Measurements from ENCODE around the gene CSMD2. TPM values are rescaled to one million over a fixed set of nuclear protein-coding genes. Genes with fewer than 3 reads are reported as not detected.

CSMD2 gene
- total RNA-seq, 1 donor from 2014 or later, result under 0.01 TPM

DNA sequence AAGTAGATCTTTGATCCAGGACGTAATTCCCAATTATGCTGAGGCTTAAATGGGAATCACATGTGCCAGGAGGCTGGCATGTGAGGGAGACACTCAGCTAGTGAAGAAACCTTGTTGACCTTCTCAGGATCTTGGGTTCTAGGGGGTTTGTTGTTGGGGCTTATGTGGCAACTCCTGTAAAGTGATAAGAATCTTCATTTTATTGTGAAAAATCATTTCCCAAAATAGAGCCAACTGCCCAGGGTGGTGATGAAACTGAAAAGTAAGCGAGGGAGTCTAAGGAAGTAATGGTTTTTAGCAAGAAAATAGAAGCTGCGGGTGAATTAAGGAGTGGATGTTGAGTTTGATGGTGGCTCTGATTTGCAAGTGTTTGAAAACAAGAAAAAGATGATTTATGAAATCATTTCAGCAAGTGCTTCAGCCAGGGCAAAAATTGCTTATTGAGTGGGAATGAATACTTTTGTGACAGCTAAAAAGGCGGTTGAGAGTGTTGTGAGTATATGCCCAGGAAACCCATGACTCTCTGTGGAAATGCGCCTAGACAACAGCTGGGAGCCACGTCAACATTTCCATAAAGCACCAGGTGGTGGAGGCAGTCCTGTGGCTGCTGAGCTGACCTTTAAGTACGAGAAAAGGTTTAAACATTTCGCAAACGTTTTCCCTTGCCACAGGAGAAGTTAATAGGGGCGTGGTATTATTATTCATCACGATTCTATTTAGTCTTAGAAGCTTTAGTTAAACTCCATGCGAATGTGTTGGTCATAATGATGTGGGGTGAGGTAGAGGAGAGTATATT, 198.5 kb downstream of the CSMD2 start:
- no peak for DNase-seq (ENCODE audit: low read depth in 2 of 2)

DNA sequence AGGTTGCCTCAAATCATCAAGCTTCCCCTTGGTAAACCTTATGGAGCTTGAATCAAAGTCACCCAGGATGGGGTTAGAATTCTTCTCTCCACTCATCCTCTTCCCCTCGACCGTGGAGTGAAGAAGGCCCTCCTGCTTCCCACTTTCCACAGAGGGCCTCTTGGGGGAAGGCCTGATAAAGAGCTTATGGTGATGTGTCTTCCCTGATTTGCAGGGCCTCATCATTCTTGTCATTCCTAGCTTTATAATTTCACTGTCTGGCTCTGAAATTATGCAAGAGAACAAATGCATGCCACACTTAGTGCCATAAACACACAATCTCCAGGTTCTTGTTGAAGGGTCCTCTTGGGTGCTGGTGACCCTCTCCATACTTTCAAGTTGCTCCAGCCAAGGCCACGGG, 199.9 kb downstream of the CSMD2 start:
- no peak for DNase-seq (ENCODE audit: low read depth in 2 of 2)

DNA sequence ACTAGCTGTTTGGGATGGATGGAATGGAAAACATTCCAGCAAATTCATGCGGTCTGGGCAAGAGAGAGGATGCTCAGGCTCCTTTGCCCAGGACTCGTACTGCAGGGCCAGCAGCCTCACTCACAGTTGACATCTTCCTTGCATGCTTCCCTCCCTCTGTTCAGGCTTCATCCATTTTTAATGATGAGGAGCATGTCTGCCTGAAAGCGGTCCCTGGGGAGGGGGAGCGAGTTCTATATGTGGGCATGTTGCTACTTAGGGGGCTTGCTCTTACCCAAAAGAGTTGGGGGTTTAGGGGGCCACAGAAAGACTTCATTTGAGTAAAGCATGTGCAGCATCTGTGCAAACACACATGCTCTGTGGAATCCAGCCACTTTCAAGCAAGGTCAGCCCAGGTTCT, 203.0 kb downstream of the CSMD2 start:
- no peak for DNase-seq (ENCODE audit: low read depth in 2 of 2)

DNA sequence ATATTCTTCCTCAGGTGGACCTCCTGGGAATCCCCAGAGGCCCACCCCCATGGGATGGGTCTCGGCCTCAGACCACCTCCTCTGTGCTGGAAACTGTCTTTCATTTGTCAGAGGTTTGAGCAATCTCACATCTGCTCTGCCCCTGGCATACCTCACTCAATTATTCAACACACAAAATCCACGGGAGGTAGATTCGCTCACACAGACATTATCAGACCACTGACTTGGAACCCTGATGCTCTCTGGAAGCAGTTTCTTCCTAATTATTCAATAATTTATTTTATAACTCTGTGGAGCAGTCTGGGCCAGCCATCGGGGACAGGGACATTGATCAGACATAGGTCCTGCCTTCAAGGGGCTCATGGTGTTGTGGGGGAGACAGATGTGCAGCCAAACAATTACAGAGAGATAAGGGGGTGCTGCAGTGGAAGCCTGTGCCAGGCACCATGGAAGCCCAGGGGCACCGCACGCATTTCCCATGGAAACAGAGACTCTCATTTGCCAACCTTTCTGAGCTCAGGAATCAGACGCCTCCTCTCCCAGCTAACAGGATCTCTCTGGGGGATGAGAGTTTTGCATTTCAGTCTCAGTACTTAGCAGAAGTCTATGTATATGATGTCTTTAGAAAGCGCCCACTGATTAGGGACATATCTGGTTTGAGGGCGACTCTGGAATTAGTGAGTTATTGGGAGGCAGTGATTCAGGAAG, 204.7 kb downstream of the CSMD2 start:
- DNase-seq (ENCODE audit: low read depth in 2 of 2), result no peak

DNA sequence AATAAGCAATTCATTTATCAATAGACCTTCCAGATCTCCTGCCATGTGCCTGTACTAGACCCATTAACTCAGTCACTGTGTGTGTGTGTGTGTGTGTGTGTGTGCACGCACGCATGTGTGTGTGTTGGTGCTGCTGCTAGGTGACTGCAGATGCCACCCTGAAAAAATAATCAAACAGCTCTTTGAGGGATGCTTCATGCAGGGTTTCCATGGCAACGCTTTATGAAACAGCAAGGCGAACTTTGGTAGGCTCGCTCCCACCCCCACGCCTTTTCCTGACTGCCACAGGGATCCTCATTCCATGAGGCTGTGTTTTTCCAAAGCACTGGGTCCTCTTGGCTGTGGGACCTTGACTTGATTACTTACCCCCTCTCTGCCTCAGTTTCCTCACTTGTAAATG, 207.2 kb downstream of the CSMD2 start:
- no peak for DNase-seq (ENCODE audit: low read depth in 2 of 2)

DNA sequence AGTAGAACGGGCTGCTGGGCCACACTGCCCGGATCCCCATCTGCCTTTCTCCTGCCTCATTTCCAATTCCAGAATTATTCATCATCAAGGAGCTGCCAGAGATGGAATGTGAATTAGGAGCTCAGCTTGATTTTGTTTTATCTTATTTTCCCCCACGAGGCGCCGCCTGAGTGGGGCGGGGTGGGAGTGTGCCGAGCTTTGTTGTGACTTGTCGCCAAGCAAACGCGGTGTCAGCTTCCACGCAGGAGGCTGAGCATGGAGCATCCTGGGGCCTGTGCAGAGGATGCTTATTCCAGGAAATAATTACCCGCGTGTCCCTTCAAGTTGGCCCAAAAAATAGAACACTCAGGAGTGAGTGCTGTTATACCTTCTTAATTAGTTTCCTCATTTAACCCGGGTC, 209.9 kb downstream of the CSMD2 start:
- no peak for DNase-seq (ENCODE audit: low read depth in 2 of 2)

DNA sequence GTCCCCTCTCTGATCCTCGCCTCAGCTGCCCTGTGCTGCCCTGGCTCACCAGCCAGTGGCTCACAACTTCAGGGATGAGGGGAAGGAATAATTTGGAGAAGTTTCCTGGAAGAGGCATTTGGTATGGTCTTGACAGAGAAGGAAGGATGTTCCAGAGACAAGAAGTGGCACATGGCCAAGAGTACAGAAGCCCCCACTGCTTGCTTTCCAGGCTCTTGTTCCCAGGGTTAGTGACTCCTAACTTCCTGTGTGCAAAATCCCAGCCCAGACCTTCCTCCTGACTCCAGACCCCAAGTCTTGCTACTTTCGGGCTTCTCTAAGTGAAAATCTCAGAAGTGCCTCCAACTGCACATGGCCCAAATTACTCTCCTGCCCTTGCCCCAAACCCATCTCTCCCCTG, 215.5 kb downstream of the CSMD2 start:
- DNase-seq (ENCODE audit: low read depth in 2 of 2), result no peak

DNA sequence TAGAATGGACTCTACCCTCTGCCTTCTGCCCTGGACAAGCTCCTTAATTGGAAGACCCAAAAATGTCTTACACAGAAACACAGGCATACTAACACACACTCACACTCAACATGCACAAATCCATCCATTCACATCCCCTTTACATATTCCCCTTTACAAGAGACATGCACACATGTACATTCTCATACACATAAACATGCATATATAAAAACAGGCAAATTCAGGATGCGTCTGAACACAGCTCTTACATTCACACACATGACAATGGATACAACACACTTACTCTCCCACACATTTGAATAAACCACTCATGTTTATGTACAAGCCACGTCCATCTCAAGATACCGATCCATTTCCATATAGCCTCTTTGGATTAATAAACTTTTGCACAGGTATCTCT, 216.7 kb downstream of the CSMD2 start:
- no peak for DNase-seq (ENCODE audit: low read depth in 2 of 2)

DNA sequence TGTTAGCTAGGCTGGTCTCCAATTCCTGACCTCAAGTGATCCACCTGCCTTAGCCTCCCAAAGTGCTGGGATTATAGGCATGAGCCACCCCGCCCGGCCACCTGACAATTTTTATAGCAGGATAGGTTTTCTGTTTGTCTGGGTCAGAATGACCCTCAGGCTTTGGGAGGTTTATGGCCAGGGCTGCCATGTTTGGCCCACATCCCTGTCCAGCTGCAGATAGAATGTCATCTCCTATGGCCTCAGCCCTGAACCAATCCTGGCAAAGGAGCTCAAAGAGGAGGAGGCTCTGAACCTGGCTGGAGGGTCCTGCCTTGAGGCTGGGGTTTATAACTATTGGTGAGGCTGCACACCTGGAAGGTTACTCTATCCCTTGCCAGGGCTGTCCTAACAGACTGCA, 218.2 kb downstream of the CSMD2 start:
- no peak for DNase-seq (ENCODE audit: low read depth in 2 of 2)

DNA sequence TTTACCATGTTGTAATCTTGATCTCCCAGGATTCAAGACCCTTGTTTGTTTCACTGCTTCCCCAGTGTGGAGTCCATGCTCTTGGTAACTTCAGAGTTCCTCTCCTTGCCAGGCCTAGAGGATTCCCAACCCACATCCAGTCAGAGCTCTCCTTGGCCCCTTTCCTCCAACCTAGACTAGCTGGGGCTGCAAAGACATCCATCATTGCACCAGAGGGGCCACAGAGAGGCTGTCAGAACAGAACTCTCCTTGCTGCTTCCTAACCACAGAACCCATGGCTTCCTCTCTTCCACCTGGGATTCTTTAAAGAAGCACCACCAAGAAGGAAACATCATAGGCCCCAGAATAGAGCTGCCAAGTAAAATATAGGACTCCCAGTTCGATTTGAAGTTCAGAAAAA, 220.2 kb downstream of the CSMD2 start:
- DNase-seq (ENCODE audit: low read depth in 2 of 2), result no peak

DNA sequence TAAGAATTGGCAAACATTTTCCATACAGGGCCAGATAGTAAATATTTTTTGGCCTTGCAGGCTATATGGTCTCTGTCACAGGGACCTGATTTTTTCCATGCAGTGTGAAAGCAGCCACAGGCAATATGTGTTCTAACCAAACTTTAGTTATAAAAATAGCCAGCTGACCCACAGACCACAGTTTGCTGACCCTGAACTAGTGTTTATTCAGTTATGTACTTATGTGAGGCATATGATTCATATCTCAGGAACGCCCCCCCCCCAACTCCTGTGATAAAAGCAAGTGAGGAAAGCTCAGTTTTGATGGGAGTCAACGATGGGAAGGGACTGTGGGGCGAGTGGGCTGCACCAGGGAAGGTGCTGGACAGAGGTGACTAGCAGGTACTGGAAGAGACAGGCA, 221.1 kb downstream of the CSMD2 start:
- DNase-seq (ENCODE audit: low read depth in 2 of 2), result no peak

DNA sequence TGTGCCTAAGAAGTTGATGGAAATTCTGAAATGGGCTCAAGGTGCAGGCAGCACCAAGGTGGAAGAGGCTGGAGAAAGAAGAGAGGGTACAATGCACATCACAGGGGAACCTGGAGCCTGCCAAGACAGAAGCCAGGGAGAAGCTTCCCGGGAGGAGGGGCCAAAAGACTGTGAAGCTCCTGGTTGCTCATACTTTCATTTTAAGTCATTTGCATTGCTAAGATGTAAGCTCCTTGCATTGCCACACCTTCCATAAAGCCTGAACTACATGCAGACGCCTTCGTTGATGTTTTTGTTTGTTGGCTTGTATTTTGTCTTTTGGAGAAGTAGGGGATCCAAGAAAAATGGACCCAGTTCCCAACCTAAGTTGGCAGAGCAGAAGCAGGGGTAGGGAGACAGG, 232.2 kb downstream of the CSMD2 start:
- no peak for DNase-seq (ENCODE audit: low read depth in 2 of 2)

DNA sequence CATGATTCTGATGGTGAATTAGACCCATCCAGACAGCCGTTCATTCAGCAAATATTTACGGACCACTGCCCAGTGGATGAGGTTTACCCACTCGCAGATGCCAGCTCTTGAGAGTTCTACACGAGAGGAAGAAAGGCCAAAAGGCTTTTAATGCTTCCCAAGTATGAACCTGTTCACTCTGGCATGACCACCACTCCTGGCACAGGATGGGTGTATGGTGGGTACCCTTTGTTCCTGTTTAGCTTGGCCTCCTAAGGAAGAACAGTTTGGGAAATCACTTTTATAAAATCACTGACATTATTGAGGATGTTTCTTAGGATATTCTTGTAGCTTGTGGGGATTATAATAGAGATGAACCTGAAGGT, 233.9 kb downstream of the CSMD2 start:
- DNase-seq (ENCODE audit: low read depth in 2 of 2), result no peak

DNA sequence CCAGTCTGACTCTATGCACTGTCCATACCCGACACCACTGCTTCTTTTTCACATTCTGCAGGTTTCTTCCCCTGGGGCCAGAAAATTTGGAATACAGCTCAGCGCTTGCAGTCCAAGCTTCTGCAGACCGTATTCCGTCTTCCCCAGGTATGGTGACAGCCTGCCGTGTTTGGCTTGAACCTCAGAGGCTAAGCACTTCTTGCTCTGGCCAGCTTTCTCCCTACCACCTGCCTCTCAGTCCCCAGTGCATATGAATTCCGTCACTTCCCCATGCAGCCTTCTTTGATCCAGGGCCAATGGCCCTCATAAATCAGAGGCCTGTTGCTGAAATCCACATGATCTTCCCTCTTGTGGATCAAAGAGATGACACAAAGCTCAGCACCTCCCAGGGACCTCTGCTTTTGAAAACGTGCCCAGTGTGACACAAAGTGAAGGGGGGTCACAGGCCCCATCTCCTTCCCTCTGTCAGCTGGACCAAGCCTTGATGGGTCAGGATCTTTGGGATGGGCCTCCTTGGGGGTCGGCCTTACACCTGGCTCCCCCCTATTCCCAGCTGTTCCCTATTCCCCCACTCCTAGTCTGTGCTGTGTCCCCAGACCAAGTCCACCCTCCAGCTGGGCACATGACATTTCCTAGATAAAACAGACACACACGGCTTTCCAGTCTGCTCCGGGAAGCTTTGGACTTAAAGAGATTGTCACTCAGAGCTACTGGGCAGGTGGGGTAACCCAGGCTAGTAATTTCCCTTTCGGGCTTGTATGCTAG, 234.5 kb downstream of the CSMD2 start:
- no peak for DNase-seq (ENCODE audit: low read depth in 2 of 2)

DNA sequence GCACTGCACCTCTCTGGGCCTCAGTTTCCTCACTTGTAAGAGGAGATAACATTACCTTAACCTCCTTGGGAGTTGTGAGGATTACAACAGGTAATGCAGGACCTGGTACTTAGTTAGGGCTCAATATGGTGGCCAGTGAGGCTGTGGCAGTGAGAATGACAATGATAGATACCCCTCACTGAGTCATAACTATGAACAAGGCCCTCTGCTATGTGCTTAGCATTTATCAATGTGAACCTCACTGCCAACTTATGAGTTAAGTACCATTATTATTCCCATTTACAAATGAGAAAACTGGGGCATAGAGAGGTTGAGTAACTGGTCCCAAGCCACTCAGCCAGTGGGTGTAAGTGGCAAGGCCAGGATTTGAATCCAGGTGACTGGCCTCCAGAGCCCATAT, 236.8 kb downstream of the CSMD2 start:
- DNase-seq (ENCODE audit: low read depth in 2 of 2), result no peak

DNA sequence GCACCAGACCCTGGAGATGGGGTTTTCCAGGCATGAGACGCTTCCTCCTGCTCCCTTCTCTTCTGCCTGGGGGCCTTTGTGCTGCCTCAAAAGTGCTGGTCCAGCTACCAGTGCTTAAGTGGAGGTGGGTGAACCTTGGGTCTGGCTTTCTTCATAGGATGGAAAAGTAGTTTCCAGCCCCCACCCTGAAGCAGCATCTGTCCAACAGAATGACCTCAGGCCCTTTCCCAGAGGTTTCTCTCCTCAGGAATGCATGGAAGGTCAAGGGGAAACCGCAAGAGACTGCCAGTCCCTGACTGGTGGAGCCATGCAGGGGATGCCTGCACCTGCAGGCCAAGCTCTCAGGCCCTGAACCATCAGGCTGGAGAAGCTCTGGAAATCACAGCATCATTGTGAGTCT, 237.3 kb downstream of the CSMD2 start:
- no peak for DNase-seq (ENCODE audit: low read depth in 2 of 2)

DNA sequence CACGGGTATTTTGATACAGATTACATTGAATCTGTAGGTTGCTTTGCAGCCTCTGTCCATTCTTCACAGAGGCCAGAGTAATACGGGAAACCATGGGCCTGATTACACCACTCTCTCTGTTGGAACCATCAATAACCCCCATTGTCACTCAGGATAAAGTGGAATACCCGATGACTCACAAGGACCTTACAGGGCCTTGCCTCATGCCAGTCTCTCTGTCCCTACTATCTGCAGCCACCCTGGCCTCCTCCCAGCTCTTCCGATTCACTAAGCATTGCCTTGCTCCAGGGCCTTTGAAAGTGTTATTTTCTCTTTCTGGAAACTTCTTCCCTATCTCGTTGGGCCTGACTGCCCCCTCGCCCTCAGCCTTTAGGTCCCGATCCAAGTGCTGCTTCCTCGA, 239.4 kb downstream of the CSMD2 start:
- DNase-seq (ENCODE audit: low read depth in 2 of 2), result no peak

DNA sequence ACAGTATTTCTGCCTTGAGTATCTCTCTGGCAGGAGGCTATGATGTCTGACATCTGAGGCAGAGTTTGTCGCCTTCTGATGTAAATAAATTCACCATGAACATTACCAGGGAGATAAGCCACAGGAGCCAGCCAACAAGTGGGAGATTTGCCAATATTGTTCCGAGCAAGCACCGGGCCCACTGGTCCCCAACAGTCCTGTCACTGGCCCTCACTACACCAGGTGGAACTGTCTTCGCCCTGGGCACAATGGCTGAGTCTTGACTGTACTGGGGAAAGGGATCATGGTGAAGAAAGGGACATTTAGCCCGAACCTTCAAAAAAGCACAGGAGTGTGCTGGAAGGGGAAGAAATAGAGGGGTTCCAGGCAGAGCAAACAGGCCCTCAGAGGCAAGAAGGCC, 243.7 kb downstream of the CSMD2 start:
- DNase-seq (ENCODE audit: low read depth in 2 of 2), result no peak

DNA sequence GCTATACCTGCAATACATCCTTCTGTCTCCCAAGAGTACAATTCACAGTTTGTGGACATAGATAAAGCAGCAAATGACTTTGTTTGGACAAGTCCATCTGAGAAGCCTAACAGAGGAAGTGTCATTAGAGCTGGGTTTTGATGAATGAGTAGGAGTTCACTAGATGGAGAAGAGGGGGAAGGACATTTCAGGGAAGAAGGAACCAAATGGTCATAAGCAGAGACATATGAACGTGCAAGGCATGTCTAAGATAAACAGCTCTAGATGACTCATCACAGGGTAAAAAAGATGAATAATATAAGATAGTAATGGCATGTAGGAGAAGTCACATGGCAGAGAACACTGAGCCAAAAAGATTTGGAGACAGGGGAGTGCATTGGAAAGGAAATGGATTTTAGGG, 246.7 kb downstream of the CSMD2 start:
- DNase-seq (ENCODE audit: low read depth in 2 of 2), result no peak

DNA sequence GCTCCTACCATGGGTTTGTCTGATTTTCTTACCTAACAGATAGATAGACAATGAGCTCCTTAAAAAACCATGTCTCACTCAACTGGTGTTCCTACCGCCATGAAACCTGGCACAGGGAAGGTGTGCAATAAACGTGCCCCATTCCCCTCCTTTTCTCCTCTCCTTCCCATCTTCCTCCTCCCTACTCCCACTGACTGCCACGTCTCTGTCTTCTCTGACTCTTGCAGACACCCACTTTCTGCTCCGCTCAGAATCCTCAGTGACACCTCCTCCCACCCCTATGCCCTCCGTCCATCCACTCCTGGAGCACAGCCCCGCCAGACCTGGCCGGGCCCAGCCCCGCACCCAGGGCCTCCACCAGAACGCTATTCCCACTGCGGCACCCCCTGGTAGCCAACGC, 248.2 kb downstream of the CSMD2 start:
- no peak for DNase-seq (ENCODE audit: low read depth in 2 of 2)

DNA sequence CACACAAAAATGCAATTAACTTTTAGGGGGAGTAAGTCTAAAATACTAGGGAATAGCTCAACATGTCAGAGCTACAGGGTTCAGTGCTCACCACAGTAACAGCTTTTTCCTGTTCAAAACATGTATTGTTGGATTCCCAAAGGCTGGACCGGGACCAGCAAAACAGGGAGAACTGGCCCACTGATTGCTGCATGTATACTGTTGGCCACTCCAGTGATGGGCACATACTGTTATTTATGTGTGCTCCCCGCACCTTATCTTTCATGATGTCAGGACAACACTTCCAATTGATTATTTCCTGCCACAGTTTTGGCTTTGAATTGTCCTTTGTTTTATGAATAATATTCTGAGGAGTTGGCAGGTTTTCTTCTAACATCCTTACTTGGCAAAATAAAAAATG, 250.5 kb downstream of the CSMD2 start:
- DNase-seq (ENCODE audit: low read depth in 2 of 2), result peak in 1 of 2 donors; percentile 33

DNA sequence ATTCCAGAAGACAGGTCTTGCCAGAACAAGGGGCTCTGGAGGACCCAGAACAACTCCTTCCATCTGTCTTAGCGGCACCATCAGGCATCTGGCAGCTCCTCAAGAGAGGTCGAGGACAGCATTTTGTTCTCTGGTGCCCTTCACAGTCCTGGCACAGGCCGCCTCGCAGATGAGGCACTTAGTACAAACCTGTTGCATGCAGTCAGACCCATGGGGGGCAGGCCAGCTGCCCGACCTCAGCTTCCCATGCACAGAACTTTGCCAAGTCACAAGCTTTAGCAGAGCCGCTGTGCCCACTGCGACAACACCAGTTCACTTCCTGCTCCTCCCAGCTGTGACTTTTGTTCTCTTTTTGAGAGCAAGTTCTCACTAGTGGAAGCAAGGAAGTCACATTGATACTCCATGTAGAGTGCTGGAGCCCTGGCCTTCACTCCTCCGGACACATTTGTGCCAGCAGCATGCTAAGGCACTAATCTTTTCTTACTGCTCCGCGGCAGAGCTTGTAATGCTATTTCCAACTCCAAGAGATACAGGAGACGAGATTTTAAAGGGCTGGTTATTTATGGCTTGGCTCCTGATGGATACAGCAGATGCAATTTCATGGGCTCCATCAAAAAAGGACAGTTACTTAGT, 256.6 kb downstream of the CSMD2 start:
- peak in 1 of 2 donors; percentile 17 for DNase-seq (ENCODE audit: low read depth in 2 of 2)
